Muscle of leg (tissue), 11 donors: ENCODE measurements around the gene NANOGP8. TPM values are rescaled to one million over a fixed set of nuclear protein-coding genes. Genes with fewer than 3 reads are reported as not detected.
"Not testable (repeated sequence)": the region's sequence is repeated elsewhere in the genome, so short reads cannot be mapped to it uniquely, and the experiment has no call there.

Experiments
- DNase-seq: peaks from one replicate; pipeline ENCODE4 v3.0.0; 2013
- H3K27ac ChIP-seq: one replicate; pipeline ENCODE4 v1.5.1; 2013; ENCODE audit warnings: mild to moderate bottlenecking, low read length, control low read depth
- H3K27me3 ChIP-seq: one replicate; pipeline ENCODE4 v1.6.1; 2013; ENCODE audit warnings: low read length; ENCODE audit not compliant: control insufficient read depth, insufficient read depth
- H3K36me3 ChIP-seq: one replicate; pipeline ENCODE4 v1.6.1; 2013; ENCODE audit warnings: low read length; ENCODE audit not compliant: control insufficient read depth, insufficient read depth
- H3K4me1 ChIP-seq: one replicate; pipeline ENCODE4 v1.6.1; 2013; ENCODE audit warnings: low read length; ENCODE audit not compliant: control insufficient read depth, insufficient read depth
- H3K4me3 ChIP-seq: one replicate; pipeline ENCODE4 v1.5.1; 2013; ENCODE audit warnings: low read length, control low read depth
- H3K9me3 ChIP-seq: replicated peaks from 2 replicates; pipeline ENCODE4 v1.6.1; 2013; ENCODE audit warnings: low read depth, low read length; ENCODE audit not compliant: control insufficient read depth
- WGBS: methylation state at CpG from one replicate; pipeline ENCODE4 v1.1.5; 2013; ENCODE audit warnings: missing lambda C conversion rate; ENCODE audit not compliant: insufficient coverage; 5-methylcytosine and 5-hydroxymethylcytosine counted together
- polyA plus RNA-seq, 8 donors: library from polyadenylated mRNA; unstranded; fragments of 120-200 nt; gene quantifications; one replicate each; pipeline versions ENCODE4 v1.2.1 to v1.2.3, GENCODE V29; 2013; ENCODE audit warnings: inconsistent platforms in 1 of 8, low replicate concordance in 1 of 8; ENCODE audit not compliant: insufficient read length in 8 of 8, insufficient read depth in 1 of 8
- total RNA-seq: library from RNA; stranded (reverse); fragments of 120-200 nt; gene quantifications from one replicate; pipeline ENCODE4 v1.2.4, GENCODE V29; 2013

The NANOGP8 gene
- total and polyA plus RNA-seq, 9 donors = 0.19 to 0.27 TPM; not detected in 7

DNA sequence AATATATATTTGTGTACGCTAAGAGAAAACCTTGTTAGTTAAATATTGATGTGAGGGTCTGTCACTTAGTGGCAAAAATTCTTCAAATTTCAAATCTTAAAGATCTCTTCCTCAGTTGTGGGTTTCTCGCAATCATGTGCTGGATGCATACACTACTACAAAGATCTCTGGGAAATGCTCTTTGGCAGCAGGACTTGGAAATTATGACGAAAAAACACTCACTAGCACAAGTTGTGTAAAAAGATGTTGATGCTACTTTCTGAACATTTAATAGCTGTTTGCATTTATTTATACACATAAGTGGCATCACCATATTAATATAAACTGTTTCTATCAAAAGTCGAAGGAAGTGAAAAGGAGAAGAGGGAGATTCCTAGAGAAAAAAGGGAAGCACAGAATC, 10.8 kb upstream of the NANOGP8 start:
- Histone ChIP-seq H3K4me1 (no peaks in the 10 kb centered on the region), H3K9me3 (no peaks in the 10 kb centered on the region), H3K4me3 (no peak overlapping the region), H3K27me3 (no peaks in the 10 kb centered on the region), H3K36me3 (no peaks in the 10 kb centered on the region), H3K27ac (no peak overlapping the region)
- WGBS = no CpG with 5 or more reads among the region's 4 CpGs
- DNase-seq = peak; percentile 41

DNA sequence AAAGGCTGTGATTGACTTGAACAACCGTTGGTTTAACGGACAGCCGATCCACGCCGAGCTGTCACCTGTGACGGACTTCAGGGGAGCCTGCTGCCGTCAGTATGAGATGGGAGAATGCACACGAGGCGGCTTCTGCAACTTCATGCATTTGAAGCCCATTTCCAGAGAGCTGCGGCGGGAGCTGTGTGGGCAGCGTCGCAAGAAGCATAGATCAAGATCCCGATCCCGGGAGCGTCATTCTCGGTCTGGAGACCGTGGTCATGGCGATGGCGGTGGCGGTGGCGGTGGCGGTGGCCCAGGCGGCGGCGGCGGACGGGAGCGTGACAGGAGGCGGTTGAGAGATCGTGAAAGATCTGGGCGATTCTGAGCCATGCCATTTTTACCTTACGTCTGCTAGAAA, 7.8 kb upstream of the NANOGP8 start:
- Histone ChIP-seq H3K4me3 (no peak overlapping the region), H3K36me3 (no peaks in the 10 kb centered on the region), H3K9me3 (no peaks in the 10 kb centered on the region), H3K4me1 (no peaks in the 10 kb centered on the region), H3K27me3 (no peaks in the 10 kb centered on the region), H3K27ac (no peak overlapping the region)
- 96% methylated on average over 29 of the region's 33 CpGs for WGBS
- no peak for DNase-seq

DNA sequence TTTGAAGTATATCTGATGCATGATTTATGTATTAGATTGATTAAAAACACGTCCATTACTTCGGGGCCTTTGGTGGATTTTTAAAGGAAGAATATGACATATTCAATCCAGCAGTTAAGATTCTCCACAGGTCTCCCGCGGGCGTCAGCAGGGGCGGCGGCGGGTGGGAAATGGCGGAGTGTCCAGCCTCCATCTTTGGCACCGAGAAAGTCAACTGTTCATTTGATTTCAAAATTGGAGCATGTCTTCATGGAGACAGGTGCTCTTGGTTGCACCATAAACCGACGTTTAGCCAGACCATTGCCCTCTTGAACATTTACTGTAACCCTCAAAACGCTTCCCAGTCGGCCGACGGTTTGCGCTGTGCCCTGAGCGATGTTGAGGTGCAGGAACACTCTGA, 7.2 kb upstream of the NANOGP8 start:
- WGBS = 98% methylated on average over 16 of the region's 18 CpGs

DNA sequence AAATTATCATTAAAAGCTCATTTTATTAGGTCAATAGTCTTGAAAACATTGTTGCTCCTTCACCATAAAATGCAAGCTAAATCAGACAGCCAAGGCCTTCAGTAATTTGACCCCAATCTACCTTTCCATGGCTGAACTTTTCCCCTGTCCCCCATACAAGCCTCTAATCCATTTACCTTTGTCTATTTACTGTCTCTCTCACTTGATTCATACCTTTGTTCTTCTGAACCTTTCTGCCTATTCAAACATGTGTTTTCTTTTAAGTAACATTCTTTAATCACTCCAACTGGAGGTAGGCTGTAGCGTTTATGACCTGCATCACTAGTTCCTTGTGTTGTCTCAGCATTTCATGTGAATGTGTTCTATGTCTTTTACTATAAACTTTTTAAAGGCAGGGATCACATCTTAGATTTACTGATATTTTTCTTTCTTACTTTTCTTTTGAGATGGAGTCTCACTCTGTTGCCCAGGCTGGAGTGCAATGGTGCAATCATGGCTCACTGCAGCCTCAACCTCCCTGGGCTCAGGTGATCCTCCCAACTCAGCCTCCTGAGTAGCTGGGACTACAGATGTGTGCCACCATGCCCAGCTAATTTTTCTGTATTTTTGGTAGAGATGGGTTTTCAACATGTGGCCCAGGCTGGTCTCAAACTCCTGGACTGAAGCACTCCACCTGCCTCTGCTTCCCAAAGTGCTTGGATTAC, 5.2 kb upstream of the NANOGP8 start:
- no CpG with 5 or more reads among the region's 1 CpG for WGBS
- Histone ChIP-seq H3K36me3 (no peaks in the 10 kb centered on the region), H3K9me3 (no peaks in the 10 kb centered on the region), H3K4me3 (no peak overlapping the region), H3K27me3 (no peaks in the 10 kb centered on the region), H3K27ac (no peak overlapping the region), H3K4me1 (no peaks in the 10 kb centered on the region)
- DNase-seq = no peak

More for the DNA sequence above, 7.2 kb upstream of the NANOGP8 start:
- H3K4me1 ChIP-seq = no peaks in the 10 kb centered on the region
- no peak overlapping the region for H3K27ac ChIP-seq
- no peak overlapping the region for H3K4me3 ChIP-seq
- H3K27me3 ChIP-seq = no peaks in the 10 kb centered on the region
- no peak for DNase-seq
- H3K9me3 ChIP-seq = no peaks in the 10 kb centered on the region
- no peaks in the 10 kb centered on the region for H3K36me3 ChIP-seq

DNA sequence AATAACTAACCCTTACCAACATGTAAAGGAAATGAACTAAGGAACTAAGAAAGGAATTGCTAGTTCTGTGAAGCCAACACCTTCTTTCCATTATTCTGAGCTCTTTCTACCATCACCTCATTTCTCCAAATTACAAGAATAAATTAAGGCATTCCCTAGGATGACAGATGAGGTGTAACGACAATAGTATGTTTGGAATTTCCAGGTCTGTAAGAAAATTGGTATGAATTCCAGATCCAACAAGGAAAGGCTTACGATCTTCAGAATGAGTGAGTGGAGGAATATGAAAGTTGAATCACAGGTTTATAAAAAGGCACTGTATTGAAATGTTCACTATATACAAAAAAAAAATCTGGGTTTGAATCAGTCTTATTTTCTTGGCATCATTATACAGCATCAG, 4.5 kb upstream of the NANOGP8 start:
- WGBS = 33% methylated on average over 1 of the region's 2 CpGs
- no peak for DNase-seq
- Histone ChIP-seq H3K9me3 (no peaks in the 10 kb centered on the region), H3K27ac (no peak overlapping the region), H3K27me3 (no peaks in the 10 kb centered on the region), H3K36me3 (no peaks in the 10 kb centered on the region), H3K4me1 (no peaks in the 10 kb centered on the region), H3K4me3 (no peak overlapping the region)

DNA sequence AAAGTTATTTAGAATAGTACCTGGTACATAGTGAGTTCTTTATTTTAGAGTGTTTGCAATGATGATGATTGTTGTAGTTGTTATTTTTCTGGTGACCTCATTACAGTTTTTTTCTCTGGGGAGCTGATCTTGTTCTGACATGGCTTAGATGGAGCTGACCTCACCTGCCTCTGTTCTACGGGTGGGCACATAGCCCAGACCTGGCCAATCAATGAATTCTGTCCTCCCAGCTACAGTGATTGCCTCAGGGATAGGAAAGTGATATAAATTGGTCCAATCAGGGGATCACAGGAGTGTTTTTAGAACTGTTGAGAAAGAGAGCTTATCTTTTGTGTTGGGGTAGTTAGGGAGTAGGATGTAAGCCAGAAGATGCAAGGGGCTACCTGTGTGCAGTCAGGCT, 3.2 kb upstream of the NANOGP8 start:
- no peaks in the 10 kb centered on the region for H3K9me3 ChIP-seq
- H3K4me3 ChIP-seq = no peak overlapping the region
- no peaks in the 10 kb centered on the region for H3K36me3 ChIP-seq
- no peak overlapping the region for H3K27ac ChIP-seq
- no peaks in the 10 kb centered on the region for H3K27me3 ChIP-seq
- H3K4me1 ChIP-seq = no peaks in the 10 kb centered on the region
- no CpG with 5 or more reads among the region's 1 CpG for WGBS
- DNase-seq = no peak

DNA sequence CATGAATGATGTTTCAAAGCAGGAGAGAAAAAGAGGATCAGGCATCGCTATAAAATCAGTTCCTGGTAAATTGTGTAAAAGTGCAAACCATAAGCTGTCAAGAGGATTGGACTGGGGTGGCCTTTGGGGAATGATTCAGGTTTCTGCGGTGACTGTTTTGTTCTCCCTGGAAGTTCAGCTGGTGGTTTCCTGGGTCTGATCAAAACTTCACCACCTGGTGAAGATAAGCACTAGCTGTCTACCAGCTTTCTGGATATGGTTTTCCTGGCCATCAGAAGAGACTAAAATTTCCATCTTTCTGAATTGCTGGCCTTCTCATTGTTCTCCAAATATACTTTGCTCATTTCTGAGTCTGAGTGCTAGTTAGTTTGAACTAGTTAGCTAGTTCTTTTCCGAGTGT, 2.7 kb upstream of the NANOGP8 start:
- 63% methylated on average over 2 of the region's 3 CpGs for WGBS
- H3K9me3 ChIP-seq = no peaks in the 10 kb centered on the region
- no peak overlapping the region for H3K27ac ChIP-seq
- no peak for DNase-seq
- no peaks in the 10 kb centered on the region for H3K36me3 ChIP-seq
- H3K4me1 ChIP-seq = no peaks in the 10 kb centered on the region
- H3K27me3 ChIP-seq = no peaks in the 10 kb centered on the region
- H3K4me3 ChIP-seq = no peak overlapping the region

DNA sequence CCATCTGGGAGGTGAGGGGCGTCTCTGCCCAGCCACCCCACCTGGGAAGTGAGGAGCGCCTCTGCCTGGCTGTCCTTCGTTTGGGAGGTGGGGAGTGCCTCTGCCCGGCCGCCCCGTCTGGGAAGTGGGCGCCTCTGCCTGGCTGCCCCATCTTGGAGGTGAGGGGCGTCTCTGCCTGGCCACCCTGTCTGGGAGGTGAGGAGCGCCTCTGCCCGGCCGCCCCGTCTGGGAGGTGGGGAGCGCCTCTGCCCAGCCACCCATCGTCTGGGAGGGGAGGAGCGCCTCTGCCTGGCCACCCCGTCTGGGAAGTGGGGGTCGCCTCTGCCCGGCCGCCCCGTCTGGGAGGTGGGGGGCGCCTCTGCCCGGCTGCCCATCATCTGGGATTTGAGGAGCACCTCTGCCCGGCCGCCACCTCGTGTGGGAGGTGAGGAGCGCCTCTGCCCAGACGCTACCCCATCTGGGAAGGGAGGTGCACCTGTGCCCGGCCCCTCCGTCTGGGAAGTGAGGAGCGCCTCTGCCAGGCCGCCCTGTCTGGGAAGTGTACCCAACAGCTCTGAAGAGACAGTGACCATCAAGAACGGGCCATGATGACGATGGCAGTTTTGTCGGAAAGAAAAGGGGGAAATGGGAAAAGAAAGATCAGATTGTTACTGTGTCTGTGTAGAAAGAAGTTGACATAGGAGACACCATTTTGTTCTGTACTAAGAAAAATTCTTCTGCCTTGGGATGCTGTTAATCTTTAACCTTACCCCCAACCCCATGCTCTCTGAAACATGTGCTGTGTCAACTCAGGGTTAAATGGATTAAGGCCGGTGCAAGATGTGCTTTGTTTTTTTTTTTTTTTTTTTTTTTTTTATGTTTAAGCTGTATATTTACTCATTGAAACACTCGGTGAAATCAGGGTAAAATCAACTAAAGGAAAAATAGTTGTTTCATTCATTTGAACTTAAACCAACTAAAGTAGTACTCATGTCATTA, 2.4 kb downstream of the NANOGP8 start:
- not testable (repeated sequence) for H3K9me3 ChIP-seq, H3K36me3 ChIP-seq, H3K27ac ChIP-seq, H3K27me3 ChIP-seq, DNase-seq, H3K4me3 ChIP-seq, H3K4me1 ChIP-seq
- WGBS = 96% methylated on average over 22 of the region's 36 CpGs

DNA sequence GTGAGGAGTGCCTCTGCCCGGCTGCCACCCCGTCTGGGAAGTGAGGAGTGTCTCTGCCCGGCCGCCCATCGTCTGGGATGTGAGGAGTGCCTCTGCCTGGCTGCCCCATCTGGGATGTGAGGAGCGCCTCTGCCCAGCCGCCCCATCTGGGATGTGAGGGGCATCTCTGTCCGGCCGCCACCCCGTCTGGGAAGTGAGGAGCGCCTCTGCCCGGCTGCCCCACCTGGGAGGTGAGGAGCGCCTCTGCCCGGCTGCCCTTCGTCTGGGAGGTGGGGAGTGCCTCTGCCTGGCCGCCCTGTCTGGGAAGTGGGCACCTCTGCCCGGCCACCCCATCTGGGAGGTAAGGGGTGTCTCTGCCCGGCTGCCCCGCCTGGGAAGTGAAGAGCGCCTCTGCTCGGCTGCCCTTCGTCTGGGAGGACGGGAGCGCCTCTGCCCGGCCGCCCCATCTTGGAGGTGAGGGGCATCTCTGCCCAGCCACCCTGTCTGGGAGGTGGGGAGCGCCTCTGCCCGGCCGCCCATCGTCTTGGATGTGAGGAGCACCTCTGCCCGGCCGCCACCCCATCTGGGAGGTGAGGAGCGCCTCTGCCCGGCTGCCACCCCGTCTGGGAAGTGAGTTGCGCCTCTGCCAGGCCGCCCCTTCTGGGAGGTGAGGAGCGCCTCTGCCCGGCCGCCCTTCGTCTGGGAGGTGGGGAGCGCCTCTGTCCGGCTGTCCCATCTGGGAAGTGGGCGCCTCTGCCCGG, 3.3 kb downstream of the NANOGP8 start:
- not testable (repeated sequence) for H3K9me3 ChIP-seq, H3K27me3 ChIP-seq, H3K27ac ChIP-seq, H3K36me3 ChIP-seq, H3K4me3 ChIP-seq, H3K4me1 ChIP-seq, DNase-seq
- 94% methylated on average over 37 of the region's 45 CpGs for WGBS

DNA sequence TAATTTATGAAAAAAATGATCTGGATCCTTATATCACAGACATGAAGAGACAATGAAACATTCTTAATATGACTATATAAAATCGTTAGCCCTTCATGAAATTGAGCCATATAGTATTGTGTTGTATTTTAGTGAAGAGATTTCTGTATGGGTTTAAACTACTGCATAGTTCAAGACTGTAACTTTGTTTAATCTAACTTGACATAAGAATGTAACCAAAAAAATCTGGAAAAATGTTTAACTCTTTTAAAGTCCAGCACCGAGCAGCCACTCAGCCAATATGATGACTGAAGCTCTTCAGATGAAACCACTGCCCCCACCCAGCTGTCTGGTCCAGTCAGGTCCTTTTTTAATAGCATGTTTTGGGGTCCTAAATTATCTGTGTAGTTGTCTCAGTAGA, 4.9 kb downstream of the NANOGP8 start:
- no peaks in the 10 kb centered on the region for H3K27me3 ChIP-seq
- DNase-seq = no peak
- no peaks in the 10 kb centered on the region for H3K4me1 ChIP-seq
- no peaks in the 10 kb centered on the region for H3K36me3 ChIP-seq
- whole genome bisulfite sequencing = no CpG with 5 or more reads among the region's 2 CpGs
- no peak overlapping the region for H3K4me3 ChIP-seq
- peaks cover 7% of the 10 kb centered on the region for H3K9me3 ChIP-seq
- no peak overlapping the region for H3K27ac ChIP-seq
